ENCODE results near the gene PRKAR1B. TPM values are rescaled to one million over a fixed set of nuclear protein-coding genes. Genes with fewer than 3 reads are reported as not detected.

The PRKAR1B gene
- total RNA-seq, 1 experiment from 2014 or later = 14.1 TPM

DNA sequence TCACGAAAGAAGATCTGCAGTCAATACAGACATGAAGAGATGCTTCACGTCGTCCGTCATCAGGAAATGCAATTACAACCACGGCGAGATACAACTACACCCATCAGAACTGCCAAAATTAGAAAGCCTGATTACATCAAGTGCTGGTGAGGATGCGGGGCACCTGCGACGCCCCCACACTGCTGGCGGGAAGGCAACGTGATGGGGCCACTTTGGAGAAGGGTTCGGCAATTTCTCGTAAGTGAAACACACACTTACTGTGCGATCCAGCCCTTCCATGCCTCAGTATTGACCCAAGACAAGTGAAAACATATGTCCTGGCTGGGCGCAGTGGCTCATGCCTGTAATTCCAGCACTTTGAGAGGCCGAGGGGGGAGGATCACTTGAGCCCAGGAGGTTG, 181.6 kb downstream of the PRKAR1B start:
- Histone ChIP-seq H3K36me3 (ENCODE audit: control insufficient read depth in 1 of 2, insufficient read depth in 2 of 2, low read length in 2 of 2) (no peaks in the 10 kb centered on the region), H3K9me2 (ENCODE audit: insufficient read depth) (no peaks in the 10 kb centered on the region), H3K27ac (ENCODE audit: low read depth, low read length) (no peak overlapping the region), H3K9me3 (ENCODE audit: control insufficient read depth in 1 of 2, insufficient read depth in 1 of 2, low read depth in 1 of 2, low read length in 2 of 2) (no peaks in the 10 kb centered on the region), H3K27me3 (ENCODE audit: insufficient read depth, low read length) (no peaks in the 10 kb centered on the region), H2AFZ (ENCODE audit: low read depth, low read length, poor library complexity, severe bottlenecking) (no peak overlapping the region), H3K79me2 (ENCODE audit: insufficient read depth, low read length) (no peaks in the 10 kb centered on the region), H3K4me3 (replicated peaks in 1 of 2; ENCODE audit: low read depth in 1 of 2, low read length in 2 of 2) (no peak overlapping the region), H4K20me1 (ENCODE audit: insufficient read depth) (no peaks in the 10 kb centered on the region), H3K4me2 (ENCODE audit: low read length) (no peak overlapping the region), H3K4me1 (ENCODE audit: control insufficient read depth in 1 of 2, insufficient read depth in 2 of 2, low read length in 2 of 2) (peaks cover 13 to 30% of the 10 kb centered on the region in 2 experiments), H3K9ac (ENCODE audit: low read length) (no peak overlapping the region)
- TF ChIP-seq ELF1 (IDR thresholded peaks at IDR 0.05; ENCODE audit: borderline replicate concordance, low read depth) (no peak), SIN3A (IDR thresholded peaks at IDR 0.05; ENCODE audit: low read depth) (no peak), EGR1 (IDR thresholded peaks at IDR 0.05; ENCODE audit: low read depth) (no peak), ZNF274 (IDR thresholded peaks at IDR 0.05; ENCODE audit: low read depth, low read length) (no peak), RAD21 (IDR thresholded peaks at IDR 0.05; ENCODE audit: low read depth) (no peak), TCF7L2 (IDR thresholded peaks at IDR 0.05; ENCODE audit: borderline replicate concordance, extremely low read depth, insufficient read depth, insufficient read length) (no peak), JUND (IDR thresholded peaks at IDR 0.05) (no peak)
- TF ChIP-seq, protein P1, sequence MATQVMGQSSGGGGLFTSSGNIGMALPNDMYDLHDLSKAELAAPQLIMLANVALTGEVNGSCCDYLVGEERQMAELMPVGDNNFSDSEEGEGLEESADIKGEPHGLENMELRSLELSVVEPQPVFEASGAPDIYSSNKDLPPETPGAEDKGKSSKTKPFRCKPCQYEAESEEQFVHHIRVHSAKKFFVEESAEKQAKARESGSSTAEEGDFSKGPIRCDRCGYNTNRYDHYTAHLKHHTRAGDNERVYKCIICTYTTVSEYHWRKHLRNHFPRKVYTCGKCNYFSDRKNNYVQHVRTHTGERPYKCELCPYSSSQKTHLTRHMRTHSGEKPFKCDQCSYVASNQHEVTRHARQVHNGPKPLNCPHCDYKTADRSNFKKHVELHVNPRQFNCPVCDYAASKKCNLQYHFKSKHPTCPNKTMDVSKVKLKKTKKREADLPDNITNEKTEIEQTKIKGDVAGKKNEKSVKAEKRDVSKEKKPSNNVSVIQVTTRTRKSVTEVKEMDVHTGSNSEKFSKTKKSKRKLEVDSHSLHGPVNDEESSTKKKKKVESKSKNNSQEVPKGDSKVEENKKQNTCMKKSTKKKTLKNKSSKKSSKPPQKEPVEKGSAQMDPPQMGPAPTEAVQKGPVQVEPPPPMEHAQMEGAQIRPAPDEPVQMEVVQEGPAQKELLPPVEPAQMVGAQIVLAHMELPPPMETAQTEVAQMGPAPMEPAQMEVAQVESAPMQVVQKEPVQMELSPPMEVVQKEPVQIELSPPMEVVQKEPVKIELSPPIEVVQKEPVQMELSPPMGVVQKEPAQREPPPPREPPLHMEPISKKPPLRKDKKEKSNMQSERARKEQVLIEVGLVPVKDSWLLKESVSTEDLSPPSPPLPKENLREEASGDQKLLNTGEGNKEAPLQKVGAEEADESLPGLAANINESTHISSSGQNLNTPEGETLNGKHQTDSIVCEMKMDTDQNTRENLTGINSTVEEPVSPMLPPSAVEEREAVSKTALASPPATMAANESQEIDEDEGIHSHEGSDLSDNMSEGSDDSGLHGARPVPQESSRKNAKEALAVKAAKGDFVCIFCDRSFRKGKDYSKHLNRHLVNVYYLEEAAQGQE (IDR thresholded peaks at IDR 0.05; ENCODE audit: low read depth) = no peak
- TF ChIP-seq, protein P2, sequence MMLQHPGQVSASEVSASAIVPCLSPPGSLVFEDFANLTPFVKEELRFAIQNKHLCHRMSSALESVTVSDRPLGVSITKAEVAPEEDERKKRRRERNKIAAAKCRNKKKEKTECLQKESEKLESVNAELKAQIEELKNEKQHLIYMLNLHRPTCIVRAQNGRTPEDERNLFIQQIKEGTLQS (IDR thresholded peaks at IDR 0.05) = no peak
- POLR2A ChIA-PET = no interaction called here
- CTCF ChIA-PET = no interaction called here
- DNase-seq (ENCODE audit: low read depth, low spot score) (no peak), ATAC-seq (no peak)
- RAD21 ChIA-PET (ENCODE audit: low non-redundant PET in 1 of 2, low total read pairs in 2 of 2, uncharacterized antibody in 2 of 2, unreplicated experiment in 2 of 2) = no interaction called here
- intact Hi-C loops (cut with micrococcal nuclease) = no loop called here
- BruUV-seq (replicated peaks) = no TSS peak

Measured in HCT116 (cell line).